NCI-H2171 treated with DMSO at 0.1 percent for 48 hours (cell line): ENCODE measurements around the gene LAPTM4A.
"Not testable (repeated sequence)": the region's sequence is repeated elsewhere in the genome, so short reads cannot be mapped to it uniquely, and the experiment has no call there.

Experiments
- DNase-seq: peaks from one replicate; lab custom pipeline; 2025; lab: John Stamatoyannopoulos, UW

Gene LAPTM4A

GRCh38 chr2:20076757-20077156 is 25.3 kb upstream of the LAPTM4A start:
- DNase-seq: no peak

- DNase-seq: no peak
Observed at GRCh38 chr2:20074901-20075300, 23.5 kb upstream of the LAPTM4A start.

GRCh38 chr2:20074046-20074648 is 22.7 kb upstream of the LAPTM4A start:
- not testable (repeated sequence) for DNase-seq

- DNase-seq: no peak
Observed at GRCh38 chr2:20073460-20073859, 22.0 kb upstream of the LAPTM4A start.

- DNase-seq: no peak
Observed at GRCh38 chr2:20072436-20073158, 21.2 kb upstream of the LAPTM4A start.

GRCh38 chr2:20071397-20072383 is 20.3 kb upstream of the LAPTM4A start:
- DNase-seq: peak; percentile 81

- no peak for DNase-seq
Observed at GRCh38 chr2:20069756-20070155, 18.3 kb upstream of the LAPTM4A start.

GRCh38 chr2:20067992-20068584 is 16.7 kb upstream of the LAPTM4A start:
- DNase-seq: no peak

- peak; percentile 64 for DNase-seq
Observed at GRCh38 chr2:20065885-20066602, 14.6 kb upstream of the LAPTM4A start.

- DNase-seq: no peak
Observed at GRCh38 chr2:20064841-20065240, 13.4 kb upstream of the LAPTM4A start.

- no peak for DNase-seq
Observed at GRCh38 chr2:20064421-20064820, 13.0 kb upstream of the LAPTM4A start.

- no peak for DNase-seq
Observed at GRCh38 chr2:20062615-20063545, 11.5 kb upstream of the LAPTM4A start.

- DNase-seq: no peak
Observed at GRCh38 chr2:20061940-20062339, 10.5 kb upstream of the LAPTM4A start.

GRCh38 chr2:20061476-20061875 is 10.0 kb upstream of the LAPTM4A start:
- no peak for DNase-seq

- DNase-seq: no peak
Observed at GRCh38 chr2:20060106-20060505, 8.7 kb upstream of the LAPTM4A start.

GRCh38 chr2:20057268-20057667 is 5.8 kb upstream of the LAPTM4A start:
- DNase-seq: no peak

- no peak for DNase-seq
Observed at GRCh38 chr2:20054931-20055330, 3.5 kb upstream of the LAPTM4A start.

GRCh38 chr2:20054119-20054518 is 2.7 kb upstream of the LAPTM4A start:
- DNase-seq: no peak

- DNase-seq: peak; percentile 60
Observed at GRCh38 chr2:20052861-20053281, 1.4 kb upstream of the LAPTM4A start.

GRCh38 chr2:20052229-20052851 is 912 bp upstream of the LAPTM4A start:
- peak; percentile 57 for DNase-seq
